ENCODE results near the gene TRERF1.

GRCh38 chr6:42302411-42302810 is 149.3 kb downstream of the TRERF1 start:
- no peak for TF ChIP-seq CTCF (IDR thresholded peaks at IDR 0.05)
- TF ChIP-seq POLR2A (IDR thresholded peaks at IDR 0.05) = no peak

Data from lower leg skin (tissue), 3 donors.